HuH-7.5 (cell line): ENCODE data around the gene MST1R.
"Not testable (repeated sequence)": the region's sequence is repeated elsewhere in the genome, so short reads cannot be mapped to it uniquely, and the experiment has no call there.

Experiments
- DNase-seq: peaks from one replicate; pipeline ENCODE4 v3.0.0; 2011; ENCODE audit warnings: low spot score

The MST1R gene

GRCh38 chr3:49903451-49904424 is at the start of gene MST1R:
TSS of gene MST1R (minus strand) at chr3:49903873. CDS start at chr3:49903609, 264 bp downstream.
- peak; percentile 85 for DNase-seq

- no peak for DNase-seq
Observed at GRCh38 chr3:49952924-49953323, 49.3 kb upstream of the MST1R start.

- DNase-seq, result no peak
Observed at GRCh38 chr3:49942651-49943050, 39.0 kb upstream of the MST1R start.

DNA sequence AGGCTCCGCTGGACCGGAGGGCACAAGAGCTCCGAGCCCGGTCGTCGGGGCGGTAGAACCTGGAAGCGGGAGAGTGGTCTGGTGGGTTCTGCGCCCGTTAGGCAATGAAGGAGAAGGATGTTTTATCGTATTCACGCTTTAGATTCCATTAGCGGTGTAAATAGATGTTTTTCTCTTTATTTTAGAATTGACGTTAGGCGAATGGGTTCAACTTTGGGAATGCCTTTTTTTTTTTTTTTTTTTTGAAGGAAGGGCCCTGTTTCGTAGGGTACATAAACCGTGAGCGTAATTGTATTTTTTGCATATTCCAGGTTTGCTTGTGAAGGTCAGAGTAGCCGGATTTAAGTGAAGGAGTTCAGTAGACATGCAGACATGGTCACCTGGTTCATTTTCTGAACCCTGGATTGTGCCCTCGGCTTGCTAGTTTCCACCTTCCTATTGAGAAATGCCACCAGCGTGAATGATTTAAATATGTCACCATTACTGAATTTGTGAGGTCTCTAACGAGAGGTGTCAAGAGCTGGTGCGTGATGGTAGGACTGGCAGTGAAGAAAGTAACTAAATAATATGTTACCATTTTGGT is 37.1 kb upstream of the MST1R start:
- DNase-seq, result no peak

DNA sequence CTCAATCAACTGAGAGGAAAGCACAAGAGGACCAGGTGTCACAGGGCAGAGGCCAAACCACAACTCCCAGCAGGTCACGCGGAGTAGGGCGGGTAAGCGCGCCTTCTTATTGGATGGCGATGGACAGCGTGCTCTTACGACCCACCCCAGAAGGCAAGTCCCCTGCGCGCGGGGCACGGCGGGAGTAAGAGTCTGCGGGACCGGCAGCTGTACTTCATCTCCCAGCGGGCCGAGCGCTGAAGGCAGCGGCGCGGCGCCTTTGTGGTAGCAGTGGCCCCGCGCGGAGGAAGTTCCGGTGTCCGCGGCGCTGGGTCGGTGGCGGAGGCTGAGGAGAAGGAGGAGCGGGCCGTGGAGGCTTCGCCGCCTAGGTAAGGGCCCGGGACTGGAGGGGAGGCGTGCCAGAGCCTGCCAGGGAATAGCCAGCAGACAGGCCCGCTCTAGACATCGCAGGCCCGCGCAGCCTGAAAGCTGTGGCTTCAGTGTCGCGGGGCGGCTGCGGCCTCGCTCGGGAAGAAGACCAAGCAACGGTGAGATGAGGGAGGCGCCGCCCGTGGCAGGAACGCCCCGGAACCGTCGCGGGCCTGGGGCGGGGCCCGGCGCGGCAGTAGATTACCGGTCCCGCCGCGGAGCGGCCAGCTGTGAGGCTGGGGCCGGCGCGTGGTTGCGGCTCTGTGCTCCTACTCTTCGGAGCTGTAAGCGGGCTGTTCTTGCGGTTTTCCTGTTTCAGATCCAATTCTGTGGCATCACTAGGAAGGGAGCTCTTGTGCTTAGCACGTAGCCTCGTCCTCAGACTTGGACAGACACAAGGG is 36.4 kb upstream of the MST1R start, which contains the start of gene RBM6:
TSS of gene RBM6 (plus strand) at position 293 of the 809 bp plus-strand sequence. CDS start 22,492 bp downstream, outside the sequence.
- peak; percentile 93 for DNase-seq

- no peak for DNase-seq
Observed at GRCh38 chr3:49937090-49937489, 33.4 kb upstream of the MST1R start.

GRCh38 chr3:49932281-49932680 is 28.6 kb upstream of the MST1R start:
- DNase-seq, result not testable (repeated sequence)

GRCh38 chr3:49930922-49931321 is 27.2 kb upstream of the MST1R start:
- peak; percentile 29 for DNase-seq

GRCh38 chr3:49930168-49930690 is 26.6 kb upstream of the MST1R start:
- no peak for DNase-seq

DNA sequence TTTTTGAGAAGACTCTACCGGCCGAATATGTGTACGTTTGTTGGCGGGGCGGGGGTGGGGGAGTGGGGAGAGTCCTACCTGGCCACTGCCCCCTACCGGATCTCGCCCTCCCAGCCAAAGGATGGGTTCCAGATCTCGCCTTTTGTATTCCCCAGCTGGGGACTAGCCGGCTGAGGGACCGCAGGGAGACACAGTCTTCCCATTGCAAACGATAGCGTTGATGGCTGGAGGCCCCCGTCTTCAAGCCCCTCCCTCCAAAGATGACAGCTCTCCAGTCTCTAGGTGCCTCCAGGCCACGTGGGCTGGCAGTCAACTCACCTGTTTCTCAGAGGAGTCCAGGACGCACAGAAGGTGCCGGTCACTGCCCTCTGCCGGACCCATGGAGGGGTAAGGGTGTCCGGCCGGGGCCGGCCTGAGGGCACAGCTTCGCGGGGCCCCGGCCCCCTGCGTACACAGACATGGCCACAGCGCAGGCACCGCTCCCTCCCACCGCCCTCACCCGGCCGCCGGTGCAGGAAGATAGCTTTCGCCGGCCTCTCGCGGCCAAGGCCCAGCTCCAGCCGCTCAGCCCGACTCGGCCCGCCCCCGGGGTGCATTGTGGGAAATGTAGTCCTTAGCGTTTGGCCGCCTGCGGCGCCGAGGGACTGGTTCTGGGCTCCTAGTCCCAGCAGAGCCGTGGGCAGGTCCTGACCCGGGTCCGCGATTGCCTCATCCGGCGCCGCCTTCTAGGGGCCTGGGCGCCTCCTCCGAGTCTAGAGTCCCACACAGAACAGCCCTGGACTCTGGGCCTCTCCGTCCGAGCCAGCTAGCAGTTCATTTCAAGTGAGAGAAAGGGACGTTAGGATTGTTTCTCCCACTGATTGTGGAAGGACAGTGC is 25.9 kb upstream of the MST1R start, which contains the start of gene MON1A:
TSS of gene MON1A (minus strand) at position 521 of the 877 bp plus-strand sequence. CDS start 16,465 bp downstream, outside the sequence.
- peak; percentile 73 for DNase-seq

GRCh38 chr3:49928481-49929017 is 24.9 kb upstream of the MST1R start:
- DNase-seq, result no peak

DNA sequence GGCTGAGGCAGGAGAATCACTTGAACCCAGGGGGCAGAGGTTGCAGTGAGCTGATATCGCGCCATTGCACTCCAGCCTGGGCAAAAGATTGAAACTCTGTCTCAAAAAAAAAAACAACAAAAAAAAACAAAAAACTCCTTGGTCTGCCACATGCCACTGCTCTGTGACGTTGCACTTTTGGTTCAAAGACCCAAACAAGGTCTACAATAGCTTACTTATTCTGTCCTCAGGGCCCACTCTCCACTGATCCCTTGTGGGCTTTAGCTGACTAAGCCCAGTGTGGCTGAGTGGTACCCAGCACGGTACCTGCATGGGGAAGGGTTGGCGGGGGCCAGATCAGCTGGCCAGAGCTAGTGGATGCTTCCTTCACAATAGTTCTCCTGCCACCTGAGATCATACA is 24.1 kb upstream of the MST1R start:
- no peak for DNase-seq

- no peak for DNase-seq
Observed at GRCh38 chr3:49926117-49926728, 22.6 kb upstream of the MST1R start.

- no peak for DNase-seq
Observed at GRCh38 chr3:49925485-49925884, 21.8 kb upstream of the MST1R start.

GRCh38 chr3:49924683-49925082 is 21.0 kb upstream of the MST1R start:
- DNase-seq, result no peak

GRCh38 chr3:49917806-49918590 is 14.3 kb upstream of the MST1R start:
- not testable (repeated sequence) for DNase-seq

DNA sequence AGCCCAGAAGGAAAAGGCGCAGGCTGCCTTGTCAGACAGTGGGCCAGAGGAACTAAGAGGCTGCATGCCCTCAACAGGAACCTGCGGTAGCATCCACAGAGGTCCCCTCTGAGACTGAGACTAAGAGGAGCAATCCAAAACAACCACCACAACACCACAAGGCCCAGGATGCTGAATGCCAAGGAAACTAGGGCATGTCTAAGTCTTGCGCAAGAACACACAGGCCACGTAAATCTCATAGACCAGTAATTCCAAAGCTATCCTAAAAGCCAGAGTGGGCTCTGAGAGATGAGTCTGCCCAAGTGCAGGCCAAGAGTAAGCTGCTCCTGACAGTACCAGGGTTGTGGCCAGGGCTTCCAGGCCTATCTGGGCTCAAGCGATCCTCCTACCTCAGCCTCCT is 13.0 kb upstream of the MST1R start:
- no peak for DNase-seq

DNA sequence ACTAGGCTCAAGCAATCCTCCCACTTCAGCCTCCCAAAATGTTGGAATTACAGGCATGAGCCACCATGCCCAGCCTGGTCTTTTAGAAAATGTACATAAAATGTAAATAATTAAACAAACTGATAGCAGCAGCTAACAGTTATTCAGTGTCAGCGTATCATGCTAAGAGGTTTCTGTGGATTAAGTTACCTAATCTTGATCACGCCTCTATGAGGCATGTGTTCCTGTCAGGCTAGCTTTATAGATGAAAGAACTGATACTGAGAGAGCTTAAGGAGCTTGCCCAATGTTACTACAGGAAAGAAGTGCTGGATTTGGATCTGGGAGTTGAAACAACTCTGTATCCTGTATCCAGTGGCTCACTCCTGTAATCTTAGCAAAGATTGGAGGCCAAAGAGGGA is 11.2 kb upstream of the MST1R start:
- no peak for DNase-seq

- no peak for DNase-seq
Observed at GRCh38 chr3:49912881-49913281, 9.2 kb upstream of the MST1R start.
